Neural cell (in vitro differentiated cells): ENCODE data around the gene DUSP14. TPM values are rescaled to one million over a fixed set of nuclear protein-coding genes. Genes with fewer than 3 reads are reported as not detected.

Experiments used
- H2AFZ ChIP-seq: fragments of 200-600, 300-800 bp; sonication (generic), shearing (Covaris generic); 2 replicates; pipeline ENCODE4 v1.6.0; 2014; ENCODE audit warnings: low read depth, mild to moderate bottlenecking, antibody characterized with exemption, low read length, moderate library complexity
- H3F3A ChIP-seq: fragments of 200-600 bp; shearing (Covaris generic); 2 replicates; pipeline ENCODE4 v1.6.1; 2016; ENCODE audit warnings: mild to moderate bottlenecking, moderate library complexity, mixed read lengths, antibody characterized with exemption, low read length; ENCODE audit not compliant: insufficient read depth, poor library complexity, severe bottlenecking
- H3K27ac ChIP-seq: fragments of 200-600, 300-800 bp; sonication (generic), shearing (Covaris generic); 2 replicates; pipeline ENCODE4 v1.5.1; 2014; ENCODE audit warnings: mild to moderate bottlenecking, low read length, moderate library complexity
- H3K27me3 ChIP-seq: fragments of 300-800, 200-600 bp; sonication (generic), shearing (Covaris generic); 2 replicates; pipeline ENCODE4 v1.6.0; 2014; ENCODE audit warnings: mild to moderate bottlenecking, low read depth, low read length, moderate library complexity; ENCODE audit not compliant: insufficient read depth
- H3K36me3 ChIP-seq: fragments of 300-800, 200-600 bp; sonication (generic), shearing (Covaris generic); 2 replicates; pipeline ENCODE4 v1.5.1; 2014; ENCODE audit warnings: mild to moderate bottlenecking, antibody characterized with exemption, low read length, moderate library complexity; ENCODE audit not compliant: insufficient read depth
- H3K4me2 ChIP-seq: fragments of 300-800, 200-600 bp; sonication (generic), shearing (Covaris generic); 2 replicates; pipeline ENCODE4 v1.6.0; 2014; ENCODE audit warnings: mild to moderate bottlenecking, low read length
- H3K4me3 ChIP-seq: fragments of 300-800, 200-600 bp; sonication (generic), shearing (Covaris generic); 2 replicates; pipeline ENCODE4 v1.5.1; 2014; ENCODE audit warnings: mild to moderate bottlenecking, low read length, moderate library complexity
- H3K79me2 ChIP-seq: fragments of 200-600 bp; shearing (Covaris generic); replicated peaks from 2 replicates; pipeline ENCODE4 v1.6.0; 2014; ENCODE audit warnings: mild to moderate bottlenecking, low read length, moderate library complexity; ENCODE audit not compliant: insufficient read depth
- H3K9ac ChIP-seq: fragments of 300-800, 200-600 bp; sonication (generic), shearing (Covaris generic); 2 replicates; pipeline ENCODE4 v1.6.1; 2016; ENCODE audit warnings: mild to moderate bottlenecking, low read length, mixed read lengths
- H3K9me2 ChIP-seq: fragments of 200-600 bp; shearing (Covaris generic); 2 replicates; pipeline ENCODE4 v1.6.1; 2016; ENCODE audit warnings: mild to moderate bottlenecking, low read length, mixed read lengths; ENCODE audit not compliant: insufficient read depth
- H3K9me3 ChIP-seq: fragments of 200-600, 300-800 bp; sonication (generic), shearing (Covaris generic); 2 replicates; pipeline ENCODE4 v1.6.1; 2016; ENCODE audit warnings: mild to moderate bottlenecking, mixed run types, low read length, moderate library complexity, mixed read lengths
- H4K20me1 ChIP-seq: fragments of 200-600 bp; shearing (Covaris generic); 2 replicates; pipeline ENCODE4 v1.6.1; 2016; ENCODE audit warnings: mild to moderate bottlenecking, mixed run types; ENCODE audit not compliant: insufficient read depth
- EP300 ChIP-seq: fragments of 450-650 bp; conservative IDR thresholded peaks from 2 replicates; pipeline ENCODE4 v1.6.1; 2014; ENCODE audit warnings: antibody characterized with exemption, mild to moderate bottlenecking, moderate library complexity; ENCODE audit not compliant: poor library complexity, severe bottlenecking
- EZH2 ChIP-seq: fragments of 200-600, 300-800 bp; shearing (Covaris generic), sonication (generic); IDR thresholded peaks from 2 replicates; pipeline ENCODE4 v1.6.1; 2014; ENCODE audit warnings: antibody characterized with exemption, low read length, borderline replicate concordance, mild to moderate bottlenecking; ENCODE audit not compliant: insufficient read depth, poor library complexity, severe bottlenecking
- MXI1 ChIP-seq: fragments of 450-650 bp; conservative IDR thresholded peaks from 2 replicates; pipeline ENCODE4 v1.6.1; 2014; ENCODE audit warnings: antibody characterized with exemption, mild to moderate bottlenecking; ENCODE audit not compliant: poor library complexity, severe bottlenecking
- POLR2AphosphoS5 ChIP-seq: IDR thresholded peaks from 2 replicates; pipeline ENCODE4 v1.6.1; 2012
- RAD21 ChIP-seq: fragments of 450-650 bp; conservative IDR thresholded peaks from 2 replicates; pipeline ENCODE4 v1.6.1; 2014; ENCODE audit warnings: antibody characterized with exemption, mild to moderate bottlenecking, moderate library complexity
- SMC3 ChIP-seq: fragments of 450-650 bp; conservative IDR thresholded peaks from 2 replicates; pipeline ENCODE4 v1.6.1; 2014; ENCODE audit warnings: antibody characterized with exemption, mild to moderate bottlenecking, moderate library complexity; ENCODE audit not compliant: poor library complexity
- TAF1 ChIP-seq: IDR thresholded peaks from 2 replicates; pipeline ENCODE4 v1.6.1; 2012; ENCODE audit warnings: low read depth
- polyA plus RNA-seq: library from polyadenylated mRNA; depleted of rRNA; stranded (reverse); fragments of >200 nt; gene quantifications from 2 replicates; pipeline ENCODE4 v1.2.3, GENCODE V29; 2014
- TF ChIP-seq, protein P1 (sequence below): fragments of 450-650 bp; IDR thresholded peaks from 2 replicates; pipeline ENCODE4 v1.5.1; 2014; ENCODE audit warnings: antibody characterized with exemption, mild to moderate bottlenecking, moderate library complexity; ENCODE audit not compliant: poor library complexity, severe bottlenecking
- TF ChIP-seq, protein P2 (sequence below): IDR thresholded peaks from 2 replicates; pipeline ENCODE4 v1.6.1; 2012; ENCODE audit warnings: borderline replicate concordance

Gene DUSP14
- polyA plus RNA-seq, 1 donor from 2014 or later, result 19.7 TPM

- TF ChIP-seq, protein P1, sequence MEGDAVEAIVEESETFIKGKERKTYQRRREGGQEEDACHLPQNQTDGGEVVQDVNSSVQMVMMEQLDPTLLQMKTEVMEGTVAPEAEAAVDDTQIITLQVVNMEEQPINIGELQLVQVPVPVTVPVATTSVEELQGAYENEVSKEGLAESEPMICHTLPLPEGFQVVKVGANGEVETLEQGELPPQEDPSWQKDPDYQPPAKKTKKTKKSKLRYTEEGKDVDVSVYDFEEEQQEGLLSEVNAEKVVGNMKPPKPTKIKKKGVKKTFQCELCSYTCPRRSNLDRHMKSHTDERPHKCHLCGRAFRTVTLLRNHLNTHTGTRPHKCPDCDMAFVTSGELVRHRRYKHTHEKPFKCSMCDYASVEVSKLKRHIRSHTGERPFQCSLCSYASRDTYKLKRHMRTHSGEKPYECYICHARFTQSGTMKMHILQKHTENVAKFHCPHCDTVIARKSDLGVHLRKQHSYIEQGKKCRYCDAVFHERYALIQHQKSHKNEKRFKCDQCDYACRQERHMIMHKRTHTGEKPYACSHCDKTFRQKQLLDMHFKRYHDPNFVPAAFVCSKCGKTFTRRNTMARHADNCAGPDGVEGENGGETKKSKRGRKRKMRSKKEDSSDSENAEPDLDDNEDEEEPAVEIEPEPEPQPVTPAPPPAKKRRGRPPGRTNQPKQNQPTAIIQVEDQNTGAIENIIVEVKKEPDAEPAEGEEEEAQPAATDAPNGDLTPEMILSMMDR, result peak; percentile 52
- no peak for TF ChIP-seq EP300
- TF ChIP-seq MXI1, result peak; percentile 39
- no peak for TF ChIP-seq TAF1
- TF ChIP-seq RAD21, result peak; percentile 32
- TF ChIP-seq POLR2AphosphoS5, result no peak
- TF ChIP-seq SMC3, result peak; percentile 31
- no peak for TF ChIP-seq EZH2
- TF ChIP-seq, protein P2, sequence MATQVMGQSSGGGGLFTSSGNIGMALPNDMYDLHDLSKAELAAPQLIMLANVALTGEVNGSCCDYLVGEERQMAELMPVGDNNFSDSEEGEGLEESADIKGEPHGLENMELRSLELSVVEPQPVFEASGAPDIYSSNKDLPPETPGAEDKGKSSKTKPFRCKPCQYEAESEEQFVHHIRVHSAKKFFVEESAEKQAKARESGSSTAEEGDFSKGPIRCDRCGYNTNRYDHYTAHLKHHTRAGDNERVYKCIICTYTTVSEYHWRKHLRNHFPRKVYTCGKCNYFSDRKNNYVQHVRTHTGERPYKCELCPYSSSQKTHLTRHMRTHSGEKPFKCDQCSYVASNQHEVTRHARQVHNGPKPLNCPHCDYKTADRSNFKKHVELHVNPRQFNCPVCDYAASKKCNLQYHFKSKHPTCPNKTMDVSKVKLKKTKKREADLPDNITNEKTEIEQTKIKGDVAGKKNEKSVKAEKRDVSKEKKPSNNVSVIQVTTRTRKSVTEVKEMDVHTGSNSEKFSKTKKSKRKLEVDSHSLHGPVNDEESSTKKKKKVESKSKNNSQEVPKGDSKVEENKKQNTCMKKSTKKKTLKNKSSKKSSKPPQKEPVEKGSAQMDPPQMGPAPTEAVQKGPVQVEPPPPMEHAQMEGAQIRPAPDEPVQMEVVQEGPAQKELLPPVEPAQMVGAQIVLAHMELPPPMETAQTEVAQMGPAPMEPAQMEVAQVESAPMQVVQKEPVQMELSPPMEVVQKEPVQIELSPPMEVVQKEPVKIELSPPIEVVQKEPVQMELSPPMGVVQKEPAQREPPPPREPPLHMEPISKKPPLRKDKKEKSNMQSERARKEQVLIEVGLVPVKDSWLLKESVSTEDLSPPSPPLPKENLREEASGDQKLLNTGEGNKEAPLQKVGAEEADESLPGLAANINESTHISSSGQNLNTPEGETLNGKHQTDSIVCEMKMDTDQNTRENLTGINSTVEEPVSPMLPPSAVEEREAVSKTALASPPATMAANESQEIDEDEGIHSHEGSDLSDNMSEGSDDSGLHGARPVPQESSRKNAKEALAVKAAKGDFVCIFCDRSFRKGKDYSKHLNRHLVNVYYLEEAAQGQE, result no peak
- H3K9ac ChIP-seq, result peak overlapping the region; percentile 50
- H2AFZ ChIP-seq, result peak overlapping the region; percentile 6
- peak overlapping the region; percentile 83 for H3K4me3 ChIP-seq
- peak overlapping the region; percentile 98 for H3K4me2 ChIP-seq
- no peaks in the 10 kb centered on the region for H3F3A ChIP-seq
- H4K20me1 ChIP-seq, result no peaks in the 10 kb centered on the region
- peaks cover 15% of the 10 kb centered on the region for H3K27me3 ChIP-seq
- no peaks in the 10 kb centered on the region for H3K9me3 ChIP-seq
- H3K9me2 ChIP-seq, result no peaks in the 10 kb centered on the region
- peaks cover 33% of the 10 kb centered on the region for H3K79me2 ChIP-seq
- no peak overlapping the region for H3K27ac ChIP-seq
- no peaks in the 10 kb centered on the region for H3K36me3 ChIP-seq
Observed at GRCh38 chr17:37490022-37490587, 414 bp downstream of the DUSP14 start.

GRCh38 chr17:37490638-37491614 lies 1.2 kb downstream of the DUSP14 start:
- Histone ChIP-seq H3K27ac (no peak overlapping the region), H3K9ac (peak overlapping the region; percentile 50), H4K20me1 (no peaks in the 10 kb centered on the region), H3K9me3 (no peaks in the 10 kb centered on the region), H2AFZ (peak overlapping the region; percentile 6), H3K4me2 (peak overlapping the region; percentile 98), H3K9me2 (no peaks in the 10 kb centered on the region), H3K79me2 (peaks cover 33% of the 10 kb centered on the region), H3K27me3 (peaks cover 15% of the 10 kb centered on the region), H3K36me3 (no peaks in the 10 kb centered on the region), H3K4me3 (peak overlapping the region; percentile 83), H3F3A (no peaks in the 10 kb centered on the region)
- TF ChIP-seq, protein P1, result no peak
- TF ChIP-seq EZH2 (no peak), MXI1 (no peak), TAF1 (no peak), POLR2AphosphoS5 (no peak), EP300 (no peak), SMC3 (no peak), RAD21 (no peak)
- TF ChIP-seq, protein P2, result no peak
